Panc1 (cell line): ENCODE results near the gene THSD8. TPM values are rescaled to one million over a fixed set of nuclear protein-coding genes. Genes with fewer than 3 reads are reported as not detected.

Source experiments
- ATAC-seq: fragments of 200-7000 bp; cut with Tn5 transposase; 2 replicates; pipeline ENCODE4 v1.9.1; 2020; ENCODE audit warnings: mild to moderate bottlenecking, moderate library complexity
- BruUV-seq: library from RNA; stranded (reverse); fragments of 400-500 nt; replicated peaks from 2 replicates; lab custom pipeline; 2021; lab: Mats Ljungman, UMichigan
- CTCF ChIA-PET: fragments of 300-600 bp; sonication (Branson Sonifier 250); formaldehyde crosslinking; loops from one replicate; lab custom pipeline; 2022; ENCODE audit warnings: antibody characterized with exemption; lab: Charles Lee
- POLR2A ChIA-PET: fragments of 300-600 bp; sonication (Branson Sonifier 250); formaldehyde crosslinking; loops from one replicate; lab custom pipeline; 2022; ENCODE audit warnings: antibody characterized with exemption; lab: Charles Lee
- DNase-seq: peaks from one replicate; pipeline ENCODE4 v3.0.0-alpha.2; 2010; ENCODE audit warnings: low read depth, low spot score
- H3K27ac ChIP-seq: 2 replicates; pipeline ENCODE4 v1.5.1; 2011; ENCODE audit warnings: mild to moderate bottlenecking, low read length, inconsistent platforms
- H3K27me3 ChIP-seq: fragments of 200-500 bp; sonication (Bioruptor generic); 2 replicates; pipeline ENCODE4 v1.6.0; 2014; ENCODE audit warnings: low read length, inconsistent platforms; ENCODE audit not compliant: control insufficient read depth, insufficient read depth
- H3K36me3 ChIP-seq: fragments of 200-500 bp; sonication (Bioruptor generic); 2 replicates; pipeline ENCODE4 v1.5.1; 2014; ENCODE audit warnings: inconsistent platforms, mild to moderate bottlenecking, low read length, moderate library complexity; ENCODE audit not compliant: control insufficient read depth, insufficient read depth
- H3K4me1 ChIP-seq: 2 replicates; pipeline ENCODE4 v1.5.1; 2011; ENCODE audit warnings: inconsistent platforms, mild to moderate bottlenecking, low read length, moderate library complexity; ENCODE audit not compliant: control insufficient read depth, insufficient read depth
- H3K4me3 ChIP-seq, 2 experiments: 2 replicates each; pipeline ENCODE4 v1.5.1; 2011 to 2012; ENCODE audit warnings: low read depth in 2 of 2, low read length in 2 of 2, mild to moderate bottlenecking in 2 of 2, inconsistent platforms in 1 of 2, moderate library complexity in 1 of 2
- H3K9me3 ChIP-seq: fragments of 200-500 bp; sonication (Bioruptor generic); 2 replicates; pipeline ENCODE4 v1.5.1; 2014; ENCODE audit warnings: low read depth, mild to moderate bottlenecking, inconsistent platforms, low read length, moderate library complexity; ENCODE audit not compliant: control insufficient read depth, insufficient read depth
- POLR2AphosphoS5 ChIP-seq: IDR thresholded peaks from 2 replicates; pipeline ENCODE4 v1.6.1; 2012; ENCODE audit warnings: mild to moderate bottlenecking, low read depth, low read length, moderate library complexity
- REST ChIP-seq, 2 experiments: IDR thresholded peaks; 2 replicates each; pipeline ENCODE4 v1.6.1; 2011 to 2012; ENCODE audit warnings: low read depth in 2 of 2, control low read depth in 1 of 2, low read length in 1 of 2, mild to moderate bottlenecking in 1 of 2, moderate library complexity in 1 of 2; ENCODE audit not compliant: insufficient read depth in 1 of 2
- SIN3A ChIP-seq: IDR thresholded peaks from 2 replicates; pipeline ENCODE4 v1.6.1; 2012; ENCODE audit warnings: low read depth, mild to moderate bottlenecking, low read length, moderate library complexity, borderline replicate concordance; ENCODE audit not compliant: insufficient read depth
- TCF7L2 ChIP-seq: IDR thresholded peaks from 2 replicates; pipeline ENCODE4 v1.6.1; 2011; ENCODE audit warnings: mild to moderate bottlenecking, low read depth, low read length, inconsistent platforms
- in situ Hi-C: cut with HindIII; loops from 2 replicates; pipeline ENCODE4 v1.10.0; 2016; ENCODE audit warnings: low sequenced_read_pairs, low pct_unique_long_range_greater_than_20kb
- intact Hi-C: fragments of 100-400 bp; cut with micrococcal nuclease; formaldehyde crosslinking; loops from one replicate; pipeline ENCODE4 v1.10.0; 2022; ENCODE audit not compliant: unreplicated experiment
- total RNA-seq: library from RNA; stranded (reverse); gene quantifications from one replicate; pipeline ENCODE4 v1.2.1, GENCODE V29; 2021; ENCODE audit not compliant: unreplicated experiment
- TF ChIP-seq, protein P1 (sequence below): fragments of 450-650 bp; IDR thresholded peaks from 2 replicates; pipeline ENCODE4 v1.5.1; 2017; ENCODE audit warnings: mild to moderate bottlenecking

The THSD8 gene
- total RNA-seq, 1 experiment from 2014 or later = 24.8 TPM

- in situ Hi-C loops = no loop called here
- POLR2A ChIA-PET = no interaction called here
- ATAC-seq = no peak
- CTCF ChIA-PET = no interaction called here
- BruUV-seq = no TSS peak
- Histone ChIP-seq H3K27me3 (no peaks in the 10 kb centered on the region), H3K4me3 (peak overlapping the region; percentile 53 to 58), H3K4me1 (peaks cover 8% of the 10 kb centered on the region), H3K36me3 (peaks cover 4% of the 10 kb centered on the region; the same call in 1 of the 2 replicates), H3K27ac (no peak overlapping the region), H3K9me3 (no peaks in the 10 kb centered on the region)
- TF ChIP-seq, protein P1, sequence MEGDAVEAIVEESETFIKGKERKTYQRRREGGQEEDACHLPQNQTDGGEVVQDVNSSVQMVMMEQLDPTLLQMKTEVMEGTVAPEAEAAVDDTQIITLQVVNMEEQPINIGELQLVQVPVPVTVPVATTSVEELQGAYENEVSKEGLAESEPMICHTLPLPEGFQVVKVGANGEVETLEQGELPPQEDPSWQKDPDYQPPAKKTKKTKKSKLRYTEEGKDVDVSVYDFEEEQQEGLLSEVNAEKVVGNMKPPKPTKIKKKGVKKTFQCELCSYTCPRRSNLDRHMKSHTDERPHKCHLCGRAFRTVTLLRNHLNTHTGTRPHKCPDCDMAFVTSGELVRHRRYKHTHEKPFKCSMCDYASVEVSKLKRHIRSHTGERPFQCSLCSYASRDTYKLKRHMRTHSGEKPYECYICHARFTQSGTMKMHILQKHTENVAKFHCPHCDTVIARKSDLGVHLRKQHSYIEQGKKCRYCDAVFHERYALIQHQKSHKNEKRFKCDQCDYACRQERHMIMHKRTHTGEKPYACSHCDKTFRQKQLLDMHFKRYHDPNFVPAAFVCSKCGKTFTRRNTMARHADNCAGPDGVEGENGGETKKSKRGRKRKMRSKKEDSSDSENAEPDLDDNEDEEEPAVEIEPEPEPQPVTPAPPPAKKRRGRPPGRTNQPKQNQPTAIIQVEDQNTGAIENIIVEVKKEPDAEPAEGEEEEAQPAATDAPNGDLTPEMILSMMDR = no peak
- TF ChIP-seq SIN3A = no peak
- no peak for TF ChIP-seq REST (IDR thresholded peaks at IDR 0.05; ENCODE audit: insufficient read depth in 1 of 2, low read depth in 2 of 2, low read length in 1 of 2)
- no peak for TF ChIP-seq TCF7L2
- no peak for TF ChIP-seq POLR2AphosphoS5
- DNase-seq = no peak
- intact Hi-C loops = no loop called here
These were observed 618 bp downstream of the THSD8 start for GRCh38 chr19:12802267-12803106.

DNA sequence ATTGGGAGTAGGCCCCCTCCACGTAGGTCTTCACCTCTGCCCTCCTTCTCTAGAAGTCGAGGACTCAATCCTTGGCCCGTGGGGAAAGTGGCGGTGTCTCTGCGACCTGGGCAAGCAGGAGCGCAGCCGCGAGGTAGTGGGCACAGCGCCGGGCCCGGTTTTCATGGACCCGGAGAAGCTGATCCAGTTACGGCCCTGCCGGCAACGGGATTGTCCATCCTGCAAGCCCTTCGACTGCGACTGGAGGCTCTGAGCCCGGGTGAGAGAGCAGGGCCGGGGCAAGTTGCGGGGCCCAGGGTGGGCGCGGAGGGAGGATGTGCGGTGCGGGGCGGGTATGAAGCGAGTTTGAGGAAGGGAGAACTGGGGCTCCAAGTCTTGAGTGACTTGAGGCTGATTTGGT, 2.2 kb downstream of the THSD8 start:
- no TSS peak for BruUV-seq
- Histone ChIP-seq H3K9me3 (no peaks in the 10 kb centered on the region), H3K27ac (no peak overlapping the region), H3K27me3 (no peaks in the 10 kb centered on the region), H3K36me3 (peaks cover 4% of the 10 kb centered on the region; the same call in 1 of the 2 replicates), H3K4me3 (no peak overlapping the region), H3K4me1 (peaks cover 8% of the 10 kb centered on the region)
- ChIA-PET POLR2A (interaction anchor here (0.6 kb wide), 1 partner anchor 28 kb away, joined by 19 read pairs; no protein-coding TSS in a partner anchor), CTCF (no interaction called here)
- ATAC-seq (no peak), DNase-seq (no peak)
- intact Hi-C loops (no loop called here), in situ Hi-C loops (no loop called here)
- TF ChIP-seq, protein P1 = no peak
